Measurements from ENCODE around the gene ZNF319. TPM values are rescaled to one million over a fixed set of nuclear protein-coding genes. Genes with fewer than 3 reads are reported as not detected.

The ZNF319 gene
- total and polyA plus RNA-seq, 2 of the 13 experiments (the other 11 are each of a cell fraction or from before 2014, with no cell fraction given): 2.4 to 3.6 TPM

- TF ChIP-seq HMGXB4 (CRISPR knock-in tag; IDR thresholded peaks at IDR 0.05; ENCODE audit: borderline replicate concordance in 1 of 2, low read depth in 1 of 2) (peak in 1 of 2 experiments; percentile 32; a peak in 2 of 4 replicates), ZNF83 (CRISPR knock-in tag; IDR thresholded peaks at IDR 0.05; ENCODE audit: borderline replicate concordance) (0 out of 2 replicates have a peak, but pooled peaks have one; percentile 82), IRF2 (CRISPR knock-in tag; IDR thresholded peaks at IDR 0.05) (0 out of 2 replicates have a peak, but pooled peaks have one; percentile 76), ETS1 (CRISPR knock-in tag; IDR thresholded peaks at IDR 0.05) (0 out of 2 replicates have a peak, but pooled peaks have one; percentile 25), ZNF431 (CRISPR knock-in tag; IDR thresholded peaks at IDR 0.05; ENCODE audit: borderline replicate concordance, low read depth) (peak; percentile 83; the same call in 1 of the 2 replicates), ZBTB26 (CRISPR knock-in tag; IDR thresholded peaks at IDR 0.05; ENCODE audit: borderline replicate concordance) (no peak), ZNF34 (CRISPR knock-in tag; IDR thresholded peaks at IDR 0.05; ENCODE audit: borderline replicate concordance) (peak; percentile 11; the same call in 1 of the 2 replicates), ZNF234 (CRISPR knock-in tag; conservative IDR thresholded peaks at IDR 0.05) (no peak), PAF1 (CRISPR knock-in tag; IDR thresholded peaks at IDR 0.05) (no peak), ZBTB10 (CRISPR knock-in tag; IDR thresholded peaks at IDR 0.05; ENCODE audit: borderline replicate concordance) (0 out of 2 replicates have a peak, but pooled peaks have one; percentile 23), RBM22 (optimal IDR thresholded peaks at IDR 0.05; ENCODE audit: low read length) (peak; percentile 22), PHF21A (CRISPR knock-in tag; IDR thresholded peaks at IDR 0.05) (peak; percentile 63; the same call in 1 of the 2 replicates), MYC (CRISPR knock-in tag; IDR thresholded peaks at IDR 0.05; ENCODE audit: borderline replicate concordance) (peak; percentile 35), GATAD1 (CRISPR knock-in tag; IDR thresholded peaks at IDR 0.05) (peak; percentile 41; the same call in 1 of the 2 replicates), HOXA9 (CRISPR knock-in tag; IDR thresholded peaks at IDR 0.05; ENCODE audit: borderline replicate concordance) (peak; percentile 39; the same call in 1 of the 2 replicates), ZKSCAN8 (CRISPR knock-in tag; IDR thresholded peaks at IDR 0.05; ENCODE audit: borderline replicate concordance) (0 out of 2 replicates have a peak, but pooled peaks have one; percentile 13), ZNF766 (CRISPR knock-in tag; IDR thresholded peaks at IDR 0.05; ENCODE audit: borderline replicate concordance) (peak; percentile 97), MED1 (CRISPR knock-in tag; IDR thresholded peaks at IDR 0.05) (peak; percentile 68), TEF (CRISPR knock-in tag; IDR thresholded peaks at IDR 0.05) (peak; percentile 53; the same call in 1 of the 2 replicates), ZNF441 (CRISPR knock-in tag; IDR thresholded peaks at IDR 0.05; ENCODE audit: borderline replicate concordance) (peak; percentile 71; the same call in 1 of the 2 replicates)
Measured at GRCh38 chr16:58025351-58026138, 25.1 kb upstream of the ZNF319 start, which contains the start of gene MMP15 (continued).
